H1 (cell line): Measurements from ENCODE around the gene SH2B3. TPM values are rescaled to one million over a fixed set of nuclear protein-coding genes. Genes with fewer than 3 reads are reported as not detected.
A peak's percentile ranks its signal among the peaks of the same experiment; 100 is the strongest.

Source experiments
- CTCF ChIA-PET: fragments of 300-600 bp; sonication (Branson Sonifier 250); formaldehyde crosslinking; loops from one replicate; lab custom pipeline; 2021; ENCODE audit not compliant: partially characterized antibody; lab: Charles Lee
- POLR2A ChIA-PET: fragments of 300-600 bp; sonication (Branson Sonifier 250); formaldehyde crosslinking; loops from one replicate; lab custom pipeline; 2021; ENCODE audit warnings: inconsistent platforms; ENCODE audit not compliant: partially characterized antibody; lab: Charles Lee
- DNase-seq, 2 experiments: peaks; one replicate each; pipeline versions ENCODE4 v3.0.0 to v3.0.0-alpha.2; 2010 to 2022; ENCODE audit warnings: low spot score in 2 of 2, low read depth in 1 of 2, mixed read lengths in 1 of 2
- FAIRE-seq: peaks from 2 replicates; lab custom pipeline; 2011; peaks lifted over from hg19 to GRCh38; lab: Jason Lieb, UNC
- H2AFZ ChIP-seq: 2 replicates; pipeline ENCODE4 v1.8.1; 2012; ENCODE audit warnings: low read length, inconsistent platforms
- H2AK5ac ChIP-seq: 2 replicates; pipeline ENCODE4 v1.6.1; 2013; ENCODE audit warnings: low read depth, low read length
- H2BK120ac ChIP-seq: replicated peaks from 2 replicates; pipeline ENCODE3; 2013; ENCODE audit warnings: low read depth, low read length, inconsistent platforms
- H2BK12ac ChIP-seq: 2 replicates; pipeline ENCODE4 v1.6.1; 2013; ENCODE audit warnings: low read depth, low read length
- H2BK15ac ChIP-seq: 2 replicates; pipeline ENCODE4 v1.6.1; 2013; ENCODE audit warnings: low read length
- H2BK20ac ChIP-seq: 2 replicates; pipeline ENCODE4 v1.6.1; 2013; ENCODE audit warnings: low read length
- H2BK5ac ChIP-seq: 2 replicates; pipeline ENCODE4 v1.6.1; 2013; ENCODE audit warnings: low read depth, low read length
- H3K14ac ChIP-seq: 2 replicates; pipeline ENCODE4 v1.6.1; 2013; ENCODE audit warnings: inconsistent platforms; ENCODE audit not compliant: insufficient read length
- H3K18ac ChIP-seq: 2 replicates; pipeline ENCODE4 v1.6.1; 2013; ENCODE audit warnings: low read length; ENCODE audit errors: extremely low read depth
- H3K23ac ChIP-seq: 2 replicates; pipeline ENCODE4 v1.6.1; 2013; ENCODE audit warnings: inconsistent platforms; ENCODE audit not compliant: insufficient read length
- H3K23me2 ChIP-seq: 2 replicates; pipeline ENCODE4 v1.6.1; 2013; ENCODE audit warnings: low read depth, low read length
- H3K27ac ChIP-seq: 2 replicates; pipeline ENCODE4 v1.6.1; 2011; ENCODE audit warnings: low read depth, low read length, inconsistent platforms
- H3K27me3 ChIP-seq, 4 experiments: replicated peaks in 1 of 4; 1 replicate in 1 of 4; 2 replicates in 3 of 4; pipeline versions ENCODE4 v1.6.1 to v1.8.1; 2011 to 2013; ENCODE audit warnings: low read length in 3 of 4, mild to moderate bottlenecking in 3 of 4, inconsistent platforms in 2 of 4, mixed read lengths in 2 of 4, moderate library complexity in 1 of 4; ENCODE audit not compliant: control insufficient read depth in 3 of 4, insufficient read depth in 3 of 4; ENCODE audit errors: extremely low read depth in 1 of 4
- H3K36me3 ChIP-seq, 4 experiments: 2 replicates each; pipeline versions ENCODE4 v1.6.1 to v1.8.1; 2011 to 2013; ENCODE audit warnings: mild to moderate bottlenecking in 4 of 4, low read length in 3 of 4, moderate library complexity in 2 of 4, control low read depth in 1 of 4, inconsistent platforms in 1 of 4; ENCODE audit not compliant: insufficient read depth in 4 of 4, control insufficient read depth in 2 of 4
- H3K4ac ChIP-seq: replicated peaks from 2 replicates; pipeline ENCODE3; 2013; ENCODE audit warnings: low read length, low read depth, mixed read lengths, inconsistent platforms; ENCODE audit not compliant: insufficient read length
- H3K4me1 ChIP-seq, 4 experiments: replicated peaks in 1 of 4; 1 replicate in 1 of 4; 2 replicates in 3 of 4; pipeline versions ENCODE4 v1.6.1 to v1.8.1; 2011 to 2013; ENCODE audit warnings: low read length in 3 of 4, inconsistent platforms in 2 of 4, mixed read lengths in 1 of 4; ENCODE audit not compliant: insufficient read depth in 4 of 4, control insufficient read depth in 3 of 4
- H3K4me2 ChIP-seq, 2 experiments: 2 replicates each; pipeline versions ENCODE4 v1.6.1 to v1.8.1; 2011 to 2013; ENCODE audit warnings: low read depth in 2 of 2, low read length in 2 of 2, control low read depth in 1 of 2, inconsistent platforms in 1 of 2, mild to moderate bottlenecking in 1 of 2; ENCODE audit not compliant: insufficient read depth in 1 of 2
- H3K4me3 ChIP-seq, 4 experiments: fragments of 200-600, 300-600 bp in 1 of 4; sonication (generic), shearing (Covaris generic), sonication (Bioruptor Twin) in 1 of 4; 2 replicates each; pipeline versions ENCODE4 v1.5.1 to v1.8.1; 2011 to 2016; ENCODE audit warnings: low read length in 4 of 4, low read depth in 3 of 4, control low read depth in 2 of 4, inconsistent platforms in 2 of 4, mild to moderate bottlenecking in 2 of 4, mixed read lengths in 1 of 4, moderate library complexity in 1 of 4; ENCODE audit not compliant: insufficient read depth in 2 of 4; ENCODE audit errors: extremely low read depth in 1 of 4
- H3K56ac ChIP-seq: replicated peaks from 2 replicates; pipeline ENCODE3; 2013; ENCODE audit warnings: low read depth, mild to moderate bottlenecking, mixed read lengths, low read length, inconsistent platforms; ENCODE audit not compliant: insufficient read length
- H3K79me1 ChIP-seq: 2 replicates; pipeline ENCODE4 v1.6.1; 2013; ENCODE audit warnings: low read depth, low read length, control low read depth
- H3K79me2 ChIP-seq, 2 experiments: 2 replicates each; pipeline versions ENCODE4 v1.6.1 to v1.8.1; 2012 to 2013; ENCODE audit warnings: low read length in 2 of 2, mild to moderate bottlenecking in 2 of 2, inconsistent platforms in 1 of 2; ENCODE audit not compliant: insufficient read depth in 2 of 2, control insufficient read depth in 1 of 2
- H3K9ac ChIP-seq, 4 experiments: replicated peaks in 1 of 4; 1 replicate in 1 of 4; 2 replicates in 3 of 4; pipeline versions ENCODE4 v1.6.1 to v1.8.1; 2011 to 2013; ENCODE audit warnings: low read depth in 3 of 4, low read length in 3 of 4, control low read depth in 2 of 4, mild to moderate bottlenecking in 2 of 4, moderate library complexity in 2 of 4, inconsistent platforms in 1 of 4; ENCODE audit errors: extremely low read depth in 1 of 4
- H3K9me3 ChIP-seq, 2 experiments: 2 replicates each; pipeline versions ENCODE4 v1.6.1 to v1.8.1; 2012 to 2013; ENCODE audit warnings: mild to moderate bottlenecking in 2 of 2, moderate library complexity in 2 of 2, control low read depth in 1 of 2, inconsistent platforms in 1 of 2, low read depth in 1 of 2, low read length in 1 of 2, mixed read lengths in 1 of 2; ENCODE audit not compliant: insufficient read depth in 2 of 2
- H4K20me1 ChIP-seq, 2 experiments: replicated peaks in 1 of 2; 2 replicates each; pipeline versions ENCODE3 to v1.8.1; 2011 to 2013; ENCODE audit warnings: inconsistent platforms in 2 of 2, low read length in 2 of 2, mild to moderate bottlenecking in 1 of 2; ENCODE audit not compliant: insufficient read depth in 2 of 2, control insufficient read depth in 1 of 2
- H4K5ac ChIP-seq: 2 replicates; pipeline ENCODE4 v1.6.1; 2013; ENCODE audit warnings: low read length, low read depth, mixed read lengths, inconsistent platforms; ENCODE audit not compliant: insufficient read length
- H4K8ac ChIP-seq: 2 replicates; pipeline ENCODE4 v1.8.0; 2013; ENCODE audit warnings: mild to moderate bottlenecking, moderate library complexity, low read length, inconsistent platforms; ENCODE audit not compliant: insufficient read depth; ENCODE audit errors: extremely low read depth
- H4K91ac ChIP-seq: replicated peaks from 2 replicates; pipeline ENCODE3; 2013; ENCODE audit warnings: low read length, mixed read lengths, inconsistent platforms; ENCODE audit not compliant: insufficient read length
- FOSL1 ChIP-seq: IDR thresholded peaks from 2 replicates; pipeline ENCODE4 v1.6.1; 2011; ENCODE audit warnings: mild to moderate bottlenecking, low read depth, low read length, moderate library complexity; ENCODE audit not compliant: insufficient read depth
- POLR2A ChIP-seq, 2 experiments: IDR thresholded peaks; 1 replicate in 1 of 2; 2 replicates in 1 of 2; pipeline ENCODE4 v1.6.1; 2011; ENCODE audit warnings: low read depth in 2 of 2, low read length in 2 of 2, mild to moderate bottlenecking in 2 of 2; ENCODE audit errors: control extremely low read depth in 1 of 2
- POLR2AphosphoS5 ChIP-seq: IDR thresholded peaks from 2 replicates; pipeline ENCODE4 v1.6.1; 2011; ENCODE audit warnings: low read depth, low read length
- WGBS, 2 experiments: shearing (Covaris generic) in 1 of 2; methylation state at CpG; one replicate each; pipeline versions ENCODE4 v1.1.6 to v1.1.7; 2013 to 2015; ENCODE audit warnings: low lambda C conversion rate in 2 of 2, mixed read lengths in 2 of 2, inconsistent platforms in 1 of 2, low coverage in 1 of 2, missing lambda C conversion rate in 1 of 2; ENCODE audit not compliant: insufficient replicate concordance in 2 of 2, insufficient coverage in 1 of 2, insufficient read length in 1 of 2; ENCODE audit errors: extremely low coverage in 1 of 2, missing lambda C conversion rate in 1 of 2; 5-methylcytosine and 5-hydroxymethylcytosine counted together
- polyA plus RNA-seq, 7 experiments: library from polyadenylated mRNA; depleted of rRNA in 3 of 7; stranded (reverse) in 5 of 7; unstranded in 2 of 7; fragments of >200 nt in 5 of 7; fragments of 200-250 nt in 2 of 7; gene quantifications; 1 replicate in 5 of 7; 2 replicates in 1 of 7; 4 replicates in 1 of 7; pipeline versions ENCODE4 v1.2.1 to v1.2.3, GENCODE V29; 2011 to 2013; ENCODE audit warnings: missing spikeins in 2 of 7, mixed read lengths in 2 of 7
- total RNA-seq: library from RNA; stranded (reverse); fragmentation: NEBNext Ultra II Directional; extraction: Animal tissue kit (Norgen Biotek cat#: 25700); gene quantifications from 2 replicates; pipeline ENCODE4 v1.2.1, GENCODE V29; 2021

Gene SH2B3
- total and polyA plus RNA-seq, 2 of the 8 experiments (the other 6 are each of a cell fraction or from before 2014, with no cell fraction given), result 20.8 to 34.1 TPM

DNA sequence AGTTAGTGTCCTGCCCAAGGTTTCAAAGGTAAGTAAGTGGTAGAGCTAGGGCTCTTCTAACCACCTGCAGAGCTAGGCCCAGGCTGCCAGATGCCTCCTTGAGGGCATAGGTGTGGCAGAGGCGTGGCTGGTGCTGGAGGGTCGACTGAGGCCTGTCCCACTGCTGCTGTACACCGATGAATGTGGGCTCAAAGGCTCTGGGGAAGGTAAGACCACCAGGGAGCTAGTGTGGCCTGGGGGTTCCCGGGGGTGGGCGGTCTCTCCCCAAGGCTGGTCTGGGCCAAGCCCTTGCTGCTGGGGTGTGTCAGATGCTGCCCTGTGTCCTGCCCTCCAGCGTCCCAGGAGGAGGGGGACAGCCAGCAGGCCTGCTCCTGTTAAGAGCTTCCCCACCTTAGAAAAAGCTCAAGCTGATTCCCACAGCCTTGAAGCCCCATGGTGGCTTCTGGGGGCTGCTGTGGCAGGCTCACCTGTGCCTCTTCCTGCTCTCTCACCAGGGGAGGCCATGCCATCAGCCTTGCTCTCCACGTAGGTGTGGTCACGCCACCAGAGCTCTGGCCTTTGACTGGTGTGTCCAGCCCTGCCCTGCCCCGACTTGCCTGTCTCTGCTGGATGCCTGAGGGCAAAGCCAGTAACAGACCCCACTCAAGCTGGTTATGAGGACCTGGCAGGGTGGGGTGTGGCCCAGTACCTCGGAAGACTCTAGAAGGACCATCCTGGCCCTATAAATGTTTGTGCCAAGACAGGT lies 36.8 kb downstream of the SH2B3 start:
- peaks cover 30 to 31% of the 10 kb centered on the region in 2 experiments for H4K20me1 ChIP-seq

More for the DNA sequence above, 36.8 kb downstream of the SH2B3 start:
- Histone ChIP-seq H3K14ac (no peak overlapping the region), H3K27ac (no peak overlapping the region), H3K56ac (no peak overlapping the region), H3K23ac (no peak overlapping the region), H3K18ac (no peak overlapping the region), H3K4me2 (no peak overlapping the region), H2BK5ac (no peak overlapping the region), H4K5ac (no peak overlapping the region), H3K36me3 (peaks cover 4 to 14% (median 6%) of the 10 kb centered on the region in 4 experiments), H3K4me3 (no peak overlapping the region), H3K9ac (no peak overlapping the region; a peak in 1 of 7 replicates), H3K23me2 (no peaks in the 10 kb centered on the region), H3K79me1 (peaks cover 26% of the 10 kb centered on the region), H2AK5ac (0 out of 2 replicates have a peak overlapping the region, but pooled peaks have one; percentile 30), H3K79me2 (peaks cover 0 to 44% of the 10 kb centered on the region in 2 experiments; a peak in 2 of 4 replicates), H3K4me1 (peaks cover 0 to 29% (median 18%) of the 10 kb centered on the region in 4 experiments; a peak in 6 of 7 replicates), H3K9me3 (no peaks in the 10 kb centered on the region), H2BK12ac (no peak overlapping the region), H3K27me3 (no peaks in the 10 kb centered on the region), H4K8ac (peak overlapping the region; percentile 73; the same call in 1 of the 2 replicates), H2BK20ac (no peak overlapping the region), H4K91ac (no peak overlapping the region), H2BK120ac (no peak overlapping the region), H2AFZ (no peak overlapping the region), H3K4ac (no peak overlapping the region), H2BK15ac (no peak overlapping the region)
- TF ChIP-seq POLR2AphosphoS5, result peak; percentile 28; the same call in 1 of the 2 replicates
- no peak; a peak in 1 of 3 replicates for TF ChIP-seq POLR2A (IDR thresholded peaks at IDR 0.05; ENCODE audit: control extremely low read depth in 1 of 2, low read depth in 2 of 2, low read length in 2 of 2)
- TF ChIP-seq FOSL1, result no peak
- ChIA-PET POLR2A (interaction anchor here (0.6 to 5.3 kb wide), 6 partner anchors 8 to 66 kb away, joined by 3 to 29 read pairs (median 14); no protein-coding TSS in a partner anchor), CTCF (interaction anchor here (0.6 to 31.7 kb wide), 8 partner anchors 8 to 1760 kb away, joined by 3 to 838 read pairs (median 6); partner anchors contain the start of gene SH2B3)
- 91% methylated on average over 10 of the region's 10 CpGs; no CpG with 5 or more reads in 1 of the 2 experiments for WGBS, 2 experiments
- FAIRE-seq (no peak), DNase-seq (no peak)
